ENCODE results near the gene SYNJ2.

DNA sequence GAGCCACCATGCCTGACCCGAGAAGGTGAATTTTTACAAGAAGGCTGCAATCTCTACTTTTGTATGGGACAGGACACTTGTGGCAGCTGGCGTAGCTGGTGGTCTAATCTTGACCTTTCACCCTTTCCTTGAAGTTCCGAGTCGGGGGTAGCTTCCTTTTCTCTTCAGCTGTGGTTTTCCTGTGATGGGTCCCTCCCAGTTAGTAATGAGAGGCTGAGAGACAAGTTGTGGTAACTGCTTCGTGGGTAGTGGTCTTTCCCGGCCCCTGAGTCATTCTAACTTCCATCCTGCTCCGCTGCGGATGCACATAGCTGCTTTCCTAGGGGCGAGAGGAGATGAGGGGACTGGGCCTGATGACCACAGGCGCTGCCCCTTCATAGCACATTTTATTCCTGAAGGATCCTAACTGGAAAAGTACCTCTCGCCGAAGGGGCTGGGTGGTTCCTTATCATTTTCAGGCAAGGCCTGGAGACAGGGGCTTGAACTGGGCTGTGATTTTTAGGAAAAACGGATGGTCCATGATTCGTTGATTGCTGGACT lies 3.1 kb downstream of the SYNJ2 start:
- no peak for TF ChIP-seq CTCF (conservative IDR thresholded peaks at IDR 0.05; ENCODE audit: low read depth in 2 of 2)
- TF ChIP-seq ZNF331 (CRISPR knock-in tag; IDR thresholded peaks at IDR 0.05; ENCODE audit: low read depth) = no peak
- no peak for TF ChIP-seq POLR2AphosphoS5 (IDR thresholded peaks at IDR 0.05; ENCODE audit: low read depth)
- no peak for TF ChIP-seq REST (IDR thresholded peaks at IDR 0.05; ENCODE audit: unreplicated experiment)

Data from GM23338 (cell line).